HepG2 (cell line): Measurements from ENCODE around the gene DDN. TPM values are rescaled to one million over a fixed set of nuclear protein-coding genes. Genes with fewer than 3 reads are reported as not detected.

Experiments used
- DBP ChIP-seq: sonication (generic); formaldehyde crosslinking; IDR thresholded peaks from 2 replicates; pipeline ENCODE4 v1.4.0; 2020; ENCODE audit warnings: missing genetic modification reagents; ENCODE audit errors: not compliant biosample characterization
- E2F5 ChIP-seq: sonication (generic); formaldehyde crosslinking; conservative IDR thresholded peaks from 2 replicates; pipeline ENCODE4 v1.4.0; 2020; ENCODE audit warnings: missing genetic modification reagents
- ERF ChIP-seq: IDR thresholded peaks from 2 replicates; pipeline ENCODE4 v1.6.1; 2018; ENCODE audit warnings: missing biosample characterization, missing genetic modification reagents
- FOXP1 ChIP-seq, 2 experiments: fragments of 450-650 bp in 1 of 2; IDR thresholded peaks; 2 replicates each; pipeline ENCODE4 v1.6.1; 2017 to 2018; ENCODE audit warnings: antibody characterized with exemption in 1 of 2
- HNRNPLL ChIP-seq: fragments of 200-400 bp; formaldehyde crosslinking; IDR thresholded peaks from 2 replicates; pipeline ENCODE4 v1.6.1; 2017; ENCODE audit warnings: mild to moderate bottlenecking, low read depth, low read length; ENCODE audit not compliant: poor library complexity, severe bottlenecking
- HOXA7 ChIP-seq: sonication (generic); formaldehyde crosslinking; IDR thresholded peaks from 2 replicates; pipeline ENCODE4 v1.8.1; 2022; ENCODE audit warnings: mild to moderate bottlenecking, missing genetic modification reagents, moderate library complexity
- IRF9 ChIP-seq: sonication (generic); formaldehyde crosslinking; IDR thresholded peaks from 2 replicates; pipeline ENCODE4 v1.8.0; 2022; ENCODE audit warnings: missing genetic modification reagents, mild to moderate bottlenecking, borderline replicate concordance
- KAT7 ChIP-seq: IDR thresholded peaks from 2 replicates; pipeline ENCODE4 v1.6.1; 2018; ENCODE audit warnings: borderline replicate concordance, missing compliant biosample characterization
- KDM6A ChIP-seq: IDR thresholded peaks from 2 replicates; pipeline ENCODE4 v1.6.1; 2016; ENCODE audit warnings: low read depth
- MAFG ChIP-seq: sonication (generic); formaldehyde crosslinking; IDR thresholded peaks from 2 replicates; pipeline ENCODE4 v1.5.1; 2020; ENCODE audit warnings: mild to moderate bottlenecking, missing genetic modification reagents
- MAZ ChIP-seq, 2 experiments: sonication (generic) in 1 of 2; formaldehyde crosslinking in 1 of 2; IDR thresholded peaks; 2 replicates each; pipeline versions ENCODE4 v1.5.0 to v1.6.1; 2012 to 2020; ENCODE audit warnings: low read depth in 2 of 2, mild to moderate bottlenecking in 2 of 2, borderline replicate concordance in 1 of 2, improper control_type of control experiment in 1 of 2, low read length in 1 of 2, missing genetic modification reagents in 1 of 2, moderate library complexity in 1 of 2
- MEIS2 ChIP-seq: sonication (generic); formaldehyde crosslinking; IDR thresholded peaks from 2 replicates; pipeline ENCODE4 v1.9.0; 2021; ENCODE audit warnings: mild to moderate bottlenecking, missing genetic modification reagents
- NR2F2 ChIP-seq: IDR thresholded peaks from 2 replicates; pipeline ENCODE4 v1.6.1; 2012; ENCODE audit warnings: low read depth, inconsistent platforms, borderline replicate concordance
- PBX3 ChIP-seq: sonication (generic); formaldehyde crosslinking; IDR thresholded peaks from 2 replicates; pipeline ENCODE4 v1.8.1; 2023; ENCODE audit warnings: missing genetic modification reagents, inconsistent platforms, borderline replicate concordance
- RCOR2 ChIP-seq: IDR thresholded peaks from 2 replicates; pipeline ENCODE4 v1.6.1; 2016; ENCODE audit warnings: missing biosample characterization, missing genetic modification reagents
- REXO4 ChIP-seq: sonication (generic); formaldehyde crosslinking; IDR thresholded peaks from 2 replicates; pipeline ENCODE4 v1.8.0; 2022; ENCODE audit warnings: missing genetic modification reagents, mild to moderate bottlenecking, borderline replicate concordance
- SIN3A ChIP-seq: IDR thresholded peaks from 2 replicates; pipeline ENCODE4 v1.6.1; 2011; ENCODE audit warnings: low read depth, mild to moderate bottlenecking, control low read depth, low read length, borderline replicate concordance
- THRA ChIP-seq: sonication (generic); formaldehyde crosslinking; IDR thresholded peaks from 2 replicates; pipeline ENCODE4 v1.4.0; 2020; ENCODE audit warnings: missing genetic modification reagents, borderline replicate concordance
- TOPORS ChIP-seq: sonication (generic); formaldehyde crosslinking; IDR thresholded peaks from 2 replicates; pipeline ENCODE4 v1.8.0; 2023; ENCODE audit warnings: mild to moderate bottlenecking, missing genetic modification reagents
- ZFP41 ChIP-seq: sonication (generic); formaldehyde crosslinking; IDR thresholded peaks from 2 replicates; pipeline ENCODE4 v1.4.0; 2020; ENCODE audit warnings: mild to moderate bottlenecking, missing genetic modification reagents, borderline replicate concordance
- ZNF230 ChIP-seq: sonication (generic); formaldehyde crosslinking; IDR thresholded peaks from 2 replicates; pipeline ENCODE4 v1.4.0; 2020; ENCODE audit warnings: mild to moderate bottlenecking, missing genetic modification reagents
- ZNF546 ChIP-seq: sonication (generic); formaldehyde crosslinking; conservative IDR thresholded peaks from 2 replicates; pipeline ENCODE4 v1.8.1; 2023; ENCODE audit warnings: mild to moderate bottlenecking, missing genetic modification reagents
- ZNF737 ChIP-seq: sonication (generic); formaldehyde crosslinking; IDR thresholded peaks from 2 replicates; pipeline ENCODE4 v1.5.0; 2020; ENCODE audit warnings: missing genetic modification reagents, mild to moderate bottlenecking, borderline replicate concordance
- polyA plus RNA-seq, 8 experiments: library from polyadenylated mRNA; depleted of rRNA in 3 of 8; stranded (reverse) in 7 of 8; unstranded in 1 of 8; fragments of >200 nt; fragmentation: Illumina TruSeq in 4 of 8; extraction: Trizol in 4 of 8; gene quantifications; 2 replicates each; pipeline versions ENCODE4 v1.2.1 to v1.2.3, GENCODE V29; 2011 to 2016; ENCODE audit warnings: low read depth in 4 of 8, missing spikeins in 1 of 8, mixed read lengths in 1 of 8; ENCODE audit not compliant: insufficient read depth in 1 of 8
- total RNA-seq, 5 experiments: library from RNA; depleted of rRNA; stranded (reverse); fragments of >200 nt; fragmentation: Illumina TruSeq; extraction: Trizol; gene quantifications; 2 replicates each; pipeline ENCODE4 v1.2.3, GENCODE V29; 2016; ENCODE audit warnings: low read depth in 1 of 5

DDN gene
- total and polyA plus RNA-seq, 2 of the 13 experiments (the other 11 are each of a cell fraction or from before 2014, with no cell fraction given) = 0.24 to 0.53 TPM

- no peak for TF ChIP-seq PBX3
- TF ChIP-seq ZFP41 (CRISPR knock-in tag) = no peak
- TF ChIP-seq ERF = peak; percentile 65; the same call in 1 of the 2 replicates
- no peak for TF ChIP-seq TOPORS
- TF ChIP-seq ZNF737 = no peak
- peak; percentile 24; the same call in 1 of the 2 replicates for TF ChIP-seq IRF9 (CRISPR knock-in tag)
- TF ChIP-seq HNRNPLL = peak; percentile 58
- no peak for TF ChIP-seq HOXA7 (CRISPR knock-in tag)
- TF ChIP-seq MAZ (IDR thresholded peaks at IDR 0.05; ENCODE audit: borderline replicate concordance, low read depth, low read length) = peak; percentile 88
- peak; percentile 84 for TF ChIP-seq MAZ (CRISPR knock-in tag; IDR thresholded peaks at IDR 0.05; ENCODE audit: low read depth)
- no peak for TF ChIP-seq ZNF546
- TF ChIP-seq THRA = peak; percentile 32; the same call in 1 of the 2 replicates
- no peak; the same call in 1 of the 2 replicates for TF ChIP-seq NR2F2
- TF ChIP-seq DBP (CRISPR knock-in tag) = no peak
- no peak for TF ChIP-seq E2F5
- no peak for TF ChIP-seq RCOR2 (CRISPR knock-in tag)
- TF ChIP-seq MAFG (CRISPR knock-in tag) = no peak
- no peak for TF ChIP-seq FOXP1 (IDR thresholded peaks at IDR 0.05)
- TF ChIP-seq FOXP1 (CRISPR knock-in tag; IDR thresholded peaks at IDR 0.05) = no peak
- TF ChIP-seq SIN3A = peak; percentile 91
- no peak; the same call in 1 of the 2 replicates for TF ChIP-seq KAT7 (CRISPR knock-in tag)
- TF ChIP-seq REXO4 (CRISPR knock-in tag) = no peak
- no peak for TF ChIP-seq MEIS2 (CRISPR knock-in tag)
- no peak for TF ChIP-seq KDM6A (CRISPR knock-in tag)
- TF ChIP-seq ZNF230 = no peak
Measured at GRCh38 chr12:48957141-48958048, 41.8 kb downstream of the DDN start, which contains the start of gene ARF3 (continued).
